Kidney epithelial cell (primary cell): ENCODE data around the gene FBXO9. TPM values are rescaled to one million over a fixed set of nuclear protein-coding genes. Genes with fewer than 3 reads are reported as not detected.

Source experiments
- DNase-seq: peaks from one replicate; pipeline ENCODE4 v3.0.0-alpha.2; 2010; ENCODE audit warnings: low read depth
- H3K27me3 ChIP-seq: 2 replicates; pipeline ENCODE4 v1.6.0; 2011; ENCODE audit warnings: low read length; ENCODE audit not compliant: control insufficient read depth, insufficient read depth
- H3K36me3 ChIP-seq: 2 replicates; pipeline ENCODE4 v1.5.1; 2011; ENCODE audit warnings: low read length; ENCODE audit not compliant: control insufficient read depth, insufficient read depth
- H3K4me3 ChIP-seq: 2 replicates; pipeline ENCODE4 v1.5.1; 2011; ENCODE audit warnings: low read depth, mild to moderate bottlenecking, control low read depth, low read length
- CTCF ChIP-seq: IDR thresholded peaks from 2 replicates; pipeline ENCODE4 v1.5.1; 2011; ENCODE audit warnings: mild to moderate bottlenecking, moderate library complexity, low read length, control low read depth, inconsistent platforms; ENCODE audit not compliant: insufficient read depth, poor library complexity, severe bottlenecking
- total RNA-seq: library from RNA; depleted of rRNA; stranded (reverse); fragments of >200 nt; gene quantifications from 2 replicates; pipeline ENCODE4 v1.2.3, GENCODE V29; 2015

Gene FBXO9
- total RNA-seq, 1 donor from 2014 or later: 20.0 TPM

- TF ChIP-seq CTCF: no peak
- no peaks in the 10 kb centered on the region for H3K27me3 ChIP-seq
- H3K4me3 ChIP-seq: no peak overlapping the region
- H3K36me3 ChIP-seq: no peaks in the 10 kb centered on the region
- no peak for DNase-seq
Observed at GRCh38 chr6:53043581-53043980, 21.6 kb upstream of the FBXO9 start.

GRCh38 chr6:53044071-53044470 lies 21.1 kb upstream of the FBXO9 start:
- Histone ChIP-seq H3K36me3 (no peaks in the 10 kb centered on the region), H3K4me3 (no peak overlapping the region), H3K27me3 (no peaks in the 10 kb centered on the region)
- DNase-seq: no peak
- TF ChIP-seq CTCF: no peak

- Histone ChIP-seq H3K27me3 (no peaks in the 10 kb centered on the region), H3K4me3 (no peak overlapping the region), H3K36me3 (no peaks in the 10 kb centered on the region)
- no peak for TF ChIP-seq CTCF
- no peak for DNase-seq
Observed at GRCh38 chr6:53044572-53044971, 20.6 kb upstream of the FBXO9 start.

- TF ChIP-seq CTCF: no peak
Observed at GRCh38 chr6:53045891-53046673, 19.1 kb upstream of the FBXO9 start.

GRCh38 chr6:53048431-53049195 lies 16.6 kb upstream of the FBXO9 start:
- H3K36me3 ChIP-seq: no peaks in the 10 kb centered on the region
- H3K27me3 ChIP-seq: no peaks in the 10 kb centered on the region
- DNase-seq: no peak
- no peak for TF ChIP-seq CTCF
- H3K4me3 ChIP-seq: no peak overlapping the region

More at GRCh38 chr6:53045891-53046673, 19.1 kb upstream of the FBXO9 start:
- Histone ChIP-seq H3K36me3 (no peaks in the 10 kb centered on the region), H3K27me3 (no peaks in the 10 kb centered on the region), H3K4me3 (no peak overlapping the region)
- no peak for DNase-seq
